GM12878 (cell line): ENCODE results near the gene TSGA10. TPM values are rescaled to one million over a fixed set of nuclear protein-coding genes. Genes with fewer than 3 reads are reported as not detected.

ENCODE experiments used
- ATAC-seq: fragments of 200-7000 bp; cut with Tn5 transposase; 3 replicates; pipeline ENCODE4 v1.9.1; 2020; ENCODE audit warnings: mild to moderate bottlenecking, moderate library complexity
- BruUV-seq: library from RNA; stranded (reverse); fragments of 400-500 nt; replicated peaks from 2 replicates; lab custom pipeline; 2021; lab: Mats Ljungman, UMichigan
- CTCF ChIA-PET: fragments of 300-600 bp; sonication (Branson Sonifier 250); formaldehyde crosslinking; extraction: SDS; loops from one replicate; lab custom pipeline; 2021; ENCODE audit warnings: inconsistent platforms; lab: Yijun Ruan, JAX
- POLR2A ChIA-PET: fragments of 350-600 bp; formaldehyde crosslinking; extraction: SDS; loops from one replicate; lab custom pipeline; 2021; ENCODE audit warnings: inconsistent platforms; lab: Charles Lee
- RAD21 ChIA-PET: fragments of 300-600 bp; sonication (Branson Sonifier 250); formaldehyde crosslinking; loops from one replicate; lab custom pipeline; 2023; ENCODE audit warnings: antibody characterized with exemption; ENCODE audit not compliant: unreplicated experiment; lab: Charles Lee
- SMC1A ChIA-PET: fragments of 300-600 bp; sonication (Branson Sonifier 250); formaldehyde crosslinking; loops from one replicate; lab custom pipeline; 2023; ENCODE audit not compliant: unreplicated experiment, uncharacterized antibody; lab: Charles Lee
- DNase-seq: peaks from one replicate; pipeline ENCODE4 v3.0.0-alpha.2; 2011; ENCODE audit warnings: low read depth, low spot score
- FAIRE-seq: peaks from 3 replicates; lab custom pipeline; 2011; peaks lifted over from hg19 to GRCh38; lab: Jason Lieb, UNC
- H2AFZ ChIP-seq: 2 replicates; pipeline ENCODE4 v1.6.0; 2011; ENCODE audit warnings: low read depth, low read length, control low read depth; ENCODE audit not compliant: control insufficient read depth
- H3K27ac ChIP-seq: 2 replicates; pipeline ENCODE4 v1.5.1; 2011; ENCODE audit warnings: control low read depth; ENCODE audit not compliant: control insufficient read depth, insufficient read depth
- H3K27me3 ChIP-seq, 2 experiments: replicated peaks in 1 of 2; 2 replicates each; pipeline versions ENCODE4 v1.6.0 to v1.6.1; 2011; ENCODE audit warnings: low read length in 1 of 2; ENCODE audit not compliant: control insufficient read depth in 2 of 2, insufficient read depth in 2 of 2
- H3K36me3 ChIP-seq, 2 experiments: 2 replicates each; pipeline ENCODE4 v1.5.1; 2011; ENCODE audit warnings: low read length in 1 of 2; ENCODE audit not compliant: control insufficient read depth in 2 of 2, insufficient read depth in 2 of 2
- H3K4me1 ChIP-seq: 2 replicates; pipeline ENCODE4 v1.6.1; 2011; ENCODE audit warnings: mild to moderate bottlenecking, low read length, moderate library complexity, mixed read lengths; ENCODE audit not compliant: control insufficient read depth, insufficient read depth
- H3K4me2 ChIP-seq: 2 replicates; pipeline ENCODE4 v1.6.0; 2011; ENCODE audit warnings: control low read depth; ENCODE audit not compliant: control insufficient read depth, insufficient read depth
- H3K4me3 ChIP-seq: fragments of 200-600 bp; sonication (generic); 2 replicates; pipeline ENCODE4 v1.5.1; 2016
- H3K79me2 ChIP-seq: 2 replicates; pipeline ENCODE4 v1.6.0; 2011; ENCODE audit warnings: low read length; ENCODE audit not compliant: control insufficient read depth, insufficient read depth
- H3K9ac ChIP-seq: 2 replicates; pipeline ENCODE4 v1.8.0; 2011; ENCODE audit warnings: low read length, control low read depth, mixed read lengths; ENCODE audit not compliant: control insufficient read depth, insufficient read depth
- H3K9me3 ChIP-seq: replicated peaks from 3 replicates; pipeline ENCODE4 v1.5.1; 2011; ENCODE audit warnings: mild to moderate bottlenecking, low read length; ENCODE audit not compliant: control insufficient read depth, insufficient read depth
- H4K20me1 ChIP-seq: 2 replicates; pipeline ENCODE4 v1.6.0; 2011; ENCODE audit not compliant: control insufficient read depth, insufficient read depth
- BHLHE40 ChIP-seq, 2 experiments: fragments of 450-650 bp in 1 of 2; IDR thresholded peaks; 2 replicates each; pipeline ENCODE4 v1.6.1; 2011 to 2017; ENCODE audit warnings: low read depth in 2 of 2, borderline replicate concordance in 1 of 2, improper control_type of control experiment in 1 of 2, low read length in 1 of 2, mild to moderate bottlenecking in 1 of 2
- HDAC6 ChIP-seq: fragments of 200-600 bp; sonication (generic); IDR thresholded peaks from one replicate; pipeline ENCODE4 v1.8.0; 2017; ENCODE audit warnings: antibody characterized with exemption; ENCODE audit not compliant: unreplicated experiment
- JUNB ChIP-seq: IDR thresholded peaks from 2 replicates; pipeline ENCODE4 v1.6.1; 2016; ENCODE audit warnings: antibody characterized with exemption, mild to moderate bottlenecking
- MXI1 ChIP-seq: fragments of 150-350 bp; IDR thresholded peaks from 2 replicates; pipeline ENCODE4 v1.6.1; 2011; ENCODE audit warnings: low read depth, mild to moderate bottlenecking, inconsistent platforms, low read length, improper control_type of control experiment
- NFYA ChIP-seq: IDR thresholded peaks from 2 replicates; pipeline ENCODE4 v1.6.1; 2011; ENCODE audit warnings: low read depth, mild to moderate bottlenecking, low read length, improper control_type of control experiment, borderline replicate concordance
- NRF1 ChIP-seq: conservative IDR thresholded peaks from 2 replicates; pipeline ENCODE4 v1.6.1; 2011; ENCODE audit warnings: mild to moderate bottlenecking, low read depth, low read length, improper control_type of control experiment
- POLR2A ChIP-seq: IDR thresholded peaks from 2 replicates; pipeline ENCODE4 v1.6.1; 2011; ENCODE audit warnings: low read depth, mild to moderate bottlenecking, low read length
- STAT1 ChIP-seq: fragments of 450-650 bp; conservative IDR thresholded peaks from 2 replicates; pipeline ENCODE4 v1.6.1; 2014; ENCODE audit warnings: antibody characterized with exemption, mild to moderate bottlenecking
- SUPT20H ChIP-seq: IDR thresholded peaks from 2 replicates; pipeline ENCODE4 v1.6.1; 2011; ENCODE audit warnings: low read depth, mild to moderate bottlenecking, low read length, moderate library complexity, borderline replicate concordance; ENCODE audit not compliant: control insufficient read depth
- TAF1 ChIP-seq: IDR thresholded peaks from 2 replicates; pipeline ENCODE4 v1.6.1; 2011; ENCODE audit warnings: mild to moderate bottlenecking, low read depth, low read length, borderline replicate concordance
- YBX1 ChIP-seq: fragments of 450-650 bp; IDR thresholded peaks from 2 replicates; pipeline ENCODE4 v1.6.1; 2016; ENCODE audit warnings: antibody characterized with exemption
- ZNF622 ChIP-seq: fragments of 450-650 bp; IDR thresholded peaks from 2 replicates; pipeline ENCODE4 v1.6.1; 2017; ENCODE audit warnings: mild to moderate bottlenecking, inconsistent platforms
- WGBS: methylation state at CpG from one replicate; pipeline ENCODE4 v1.1.6; 2016; ENCODE audit warnings: low lambda C conversion rate; ENCODE audit not compliant: insufficient replicate concordance, insufficient coverage; ENCODE audit errors: missing lambda C conversion rate; 5-methylcytosine and 5-hydroxymethylcytosine counted together
- in situ Hi-C: fragments of 300-500 bp; cut with MboI; formaldehyde crosslinking; loops from 9 replicates; pipeline ENCODE4 v1.14.3; 2018; ENCODE audit warnings: mixed read lengths
- intact Hi-C: fragments of 100-400 bp; cut with micrococcal nuclease; formaldehyde crosslinking; loops from one replicate; pipeline ENCODE4 v1.14.2; 2022; ENCODE audit not compliant: unreplicated experiment
- polyA plus RNA-seq, 11 experiments: library from polyadenylated mRNA; depleted of rRNA in 4 of 11; unstranded in 6 of 11; stranded (reverse) in 5 of 11; fragments of >200 nt; fragmentation: Nextera tagmentation in 4 of 11; fragmentation: Illumina TruSeq in 1 of 11; extraction: Ambion mirVana in 4 of 11; extraction: Trizol in 1 of 11; gene quantifications; 1 replicate in 1 of 11; 2 replicates in 10 of 11; pipeline versions ENCODE4 v1.2.1 to v1.2.3, GENCODE V29; 2011 to 2016; ENCODE audit warnings: inconsistent platforms in 2 of 11, missing spikeins in 2 of 11, low read depth in 1 of 11
- total RNA-seq, 4 experiments: library from RNA; depleted of rRNA in 3 of 4; stranded (reverse); fragments of >200 nt in 3 of 4; fragmentation: Illumina TruSeq in 1 of 4; extraction: Trizol in 1 of 4; gene quantifications; 2 replicates each; pipeline versions ENCODE4 v1.2.1 to v1.2.3, GENCODE V29; 2013 to 2021
- TF ChIP-seq, protein P1 (sequence below): IDR thresholded peaks from 2 replicates; pipeline ENCODE4 v1.6.1; 2012; ENCODE audit warnings: low read depth, low read length, improper control_type of control experiment
- TF ChIP-seq, protein P2 (sequence below): fragments of 450-650 bp; IDR thresholded peaks from 2 replicates; pipeline ENCODE4 v1.6.1; 2018; ENCODE audit warnings: mild to moderate bottlenecking, low read depth, moderate library complexity; ENCODE audit not compliant: partially characterized antibody
- TF ChIP-seq, protein P3 (sequence below): fragments of 450-650 bp; IDR thresholded peaks from 2 replicates; pipeline ENCODE4 v1.6.1; 2018; ENCODE audit warnings: borderline replicate concordance, mild to moderate bottlenecking; ENCODE audit not compliant: partially characterized antibody
- TF ChIP-seq, protein P4 (sequence below): fragments of 450-650 bp; conservative IDR thresholded peaks from 2 replicates; pipeline ENCODE4 v1.6.1; 2017; ENCODE audit warnings: mild to moderate bottlenecking, moderate library complexity

The TSGA10 gene
- total and polyA plus RNA-seq, 10 of the 15 experiments (the other 5 are each of a cell fraction or from before 2014, with no cell fraction given): 5.3 to 13.5 (median 8.6) TPM

DNA sequence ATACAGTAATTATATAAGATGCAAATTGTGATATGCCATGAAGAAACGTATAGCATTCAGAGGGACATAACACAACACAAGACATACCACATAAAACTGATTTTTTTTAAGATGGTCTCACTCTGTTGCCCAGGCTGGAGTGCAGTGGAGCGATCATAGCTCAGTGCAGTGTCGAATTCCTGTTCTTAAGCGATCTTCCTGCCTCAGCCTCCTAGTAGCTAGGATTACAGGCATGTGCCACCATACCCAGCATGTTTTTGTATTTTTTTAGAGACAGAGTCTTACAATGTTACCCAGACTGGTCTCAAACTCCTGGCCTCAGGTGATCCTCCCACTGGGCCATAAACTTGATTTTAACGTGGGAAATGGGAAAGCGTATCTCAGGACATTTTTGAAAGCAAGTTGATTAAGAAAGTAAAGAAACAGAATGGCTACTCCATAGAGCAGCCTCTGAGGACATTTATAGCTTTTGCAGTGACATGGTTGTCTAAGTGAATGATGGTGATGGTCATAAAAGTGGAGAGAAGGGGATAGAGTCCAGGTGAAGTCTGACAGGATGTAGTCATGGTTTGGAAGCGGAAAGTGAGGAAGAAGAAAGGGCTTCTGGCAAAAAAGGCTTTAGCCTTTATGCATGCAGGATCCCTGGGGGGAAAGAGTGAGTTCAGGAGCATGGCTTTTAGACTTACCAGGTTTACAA is 2.4 kb downstream of the TSGA10 start:
- ChIA-PET CTCF (interaction anchor here (0.6 to 1.5 kb wide), 2 partner anchors 11 to 688 kb away, joined by 3 to 9 read pairs; partner anchors contain the start of gene C2orf15), SMC1A (interaction anchor here (1.3 to 1.4 kb wide), 3 partner anchors 9 to 22 kb away, joined by 3 read pairs; no protein-coding TSS in a partner anchor), POLR2A (interaction anchor here (2.6 kb wide), 1 partner anchor 11 kb away, joined by 10 read pairs; the partner anchor contains the start of gene C2orf15), RAD21 (no interaction called here)
- Histone ChIP-seq H3K27ac (no peak overlapping the region), H3K79me2 (peaks cover 11% of the 10 kb centered on the region), H3K4me1 (no peaks in the 10 kb centered on the region), H3K27me3 (no peaks in the 10 kb centered on the region), H3K36me3 (no peaks in the 10 kb centered on the region), H3K9ac (no peak overlapping the region), H3K9me3 (no peaks in the 10 kb centered on the region), H3K4me2 (peak overlapping the region; percentile 30; the same call in 1 of the 2 replicates), H4K20me1 (no peaks in the 10 kb centered on the region), H2AFZ (no peak overlapping the region), H3K4me3 (no peak overlapping the region)
- FAIRE-seq (no peak), DNase-seq (no peak), ATAC-seq (no peak)
- 89% methylated on average over 7 of the region's 7 CpGs for WGBS
- TF ChIP-seq, protein P1, sequence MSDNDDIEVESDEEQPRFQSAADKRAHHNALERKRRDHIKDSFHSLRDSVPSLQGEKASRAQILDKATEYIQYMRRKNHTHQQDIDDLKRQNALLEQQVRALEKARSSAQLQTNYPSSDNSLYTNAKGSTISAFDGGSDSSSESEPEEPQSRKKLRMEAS: no peak
- no peak for TF ChIP-seq ZNF622
- TF ChIP-seq POLR2A: no peak
- TF ChIP-seq, protein P2, sequence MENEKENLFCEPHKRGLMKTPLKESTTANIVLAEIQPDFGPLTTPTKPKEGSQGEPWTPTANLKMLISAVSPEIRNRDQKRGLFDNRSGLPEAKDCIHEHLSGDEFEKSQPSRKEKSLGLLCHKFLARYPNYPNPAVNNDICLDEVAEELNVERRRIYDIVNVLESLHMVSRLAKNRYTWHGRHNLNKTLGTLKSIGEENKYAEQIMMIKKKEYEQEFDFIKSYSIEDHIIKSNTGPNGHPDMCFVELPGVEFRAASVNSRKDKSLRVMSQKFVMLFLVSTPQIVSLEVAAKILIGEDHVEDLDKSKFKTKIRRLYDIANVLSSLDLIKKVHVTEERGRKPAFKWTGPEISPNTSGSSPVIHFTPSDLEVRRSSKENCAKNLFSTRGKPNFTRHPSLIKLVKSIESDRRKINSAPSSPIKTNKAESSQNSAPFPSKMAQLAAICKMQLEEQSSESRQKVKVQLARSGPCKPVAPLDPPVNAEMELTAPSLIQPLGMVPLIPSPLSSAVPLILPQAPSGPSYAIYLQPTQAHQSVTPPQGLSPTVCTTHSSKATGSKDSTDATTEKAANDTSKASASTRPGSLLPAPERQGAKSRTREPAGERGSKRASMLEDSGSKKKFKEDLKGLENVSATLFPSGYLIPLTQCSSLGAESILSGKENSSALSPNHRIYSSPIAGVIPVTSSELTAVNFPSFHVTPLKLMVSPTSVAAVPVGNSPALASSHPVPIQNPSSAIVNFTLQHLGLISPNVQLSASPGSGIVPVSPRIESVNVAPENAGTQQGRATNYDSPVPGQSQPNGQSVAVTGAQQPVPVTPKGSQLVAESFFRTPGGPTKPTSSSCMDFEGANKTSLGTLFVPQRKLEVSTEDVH: no peak
- TF ChIP-seq JUNB: no peak
- TF ChIP-seq BHLHE40 (IDR thresholded peaks at IDR 0.05; ENCODE audit: borderline replicate concordance in 1 of 2, low read depth in 2 of 2, low read length in 1 of 2): no peak
- no peak for TF ChIP-seq SUPT20H
- TF ChIP-seq TAF1: no peak
- TF ChIP-seq STAT1: no peak
- TF ChIP-seq HDAC6: no peak
- TF ChIP-seq, protein P3, sequence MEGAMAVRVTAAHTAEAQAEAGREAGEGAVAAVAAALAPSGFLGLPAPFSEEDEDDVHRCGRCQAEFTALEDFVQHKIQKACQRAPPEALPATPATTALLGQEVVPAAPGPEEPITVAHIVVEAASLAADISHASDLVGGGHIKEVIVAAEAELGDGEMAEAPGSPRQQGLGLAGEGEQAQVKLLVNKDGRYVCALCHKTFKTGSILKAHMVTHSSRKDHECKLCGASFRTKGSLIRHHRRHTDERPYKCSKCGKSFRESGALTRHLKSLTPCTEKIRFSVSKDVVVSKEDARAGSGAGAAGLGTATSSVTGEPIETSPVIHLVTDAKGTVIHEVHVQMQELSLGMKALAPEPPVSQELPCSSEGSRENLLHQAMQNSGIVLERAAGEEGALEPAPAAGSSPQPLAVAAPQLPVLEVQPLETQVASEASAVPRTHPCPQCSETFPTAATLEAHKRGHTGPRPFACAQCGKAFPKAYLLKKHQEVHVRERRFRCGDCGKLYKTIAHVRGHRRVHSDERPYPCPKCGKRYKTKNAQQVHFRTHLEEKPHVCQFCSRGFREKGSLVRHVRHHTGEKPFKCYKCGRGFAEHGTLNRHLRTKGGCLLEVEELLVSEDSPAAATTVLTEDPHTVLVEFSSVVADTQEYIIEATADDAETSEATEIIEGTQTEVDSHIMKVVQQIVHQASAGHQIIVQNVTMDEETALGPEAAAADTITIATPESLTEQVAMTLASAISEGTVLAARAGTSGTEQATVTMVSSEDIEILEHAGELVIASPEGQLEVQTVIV: no peak
- TF ChIP-seq YBX1: no peak
- no peak for TF ChIP-seq NFYA
- no peak for TF ChIP-seq NRF1
- TF ChIP-seq, protein P4, sequence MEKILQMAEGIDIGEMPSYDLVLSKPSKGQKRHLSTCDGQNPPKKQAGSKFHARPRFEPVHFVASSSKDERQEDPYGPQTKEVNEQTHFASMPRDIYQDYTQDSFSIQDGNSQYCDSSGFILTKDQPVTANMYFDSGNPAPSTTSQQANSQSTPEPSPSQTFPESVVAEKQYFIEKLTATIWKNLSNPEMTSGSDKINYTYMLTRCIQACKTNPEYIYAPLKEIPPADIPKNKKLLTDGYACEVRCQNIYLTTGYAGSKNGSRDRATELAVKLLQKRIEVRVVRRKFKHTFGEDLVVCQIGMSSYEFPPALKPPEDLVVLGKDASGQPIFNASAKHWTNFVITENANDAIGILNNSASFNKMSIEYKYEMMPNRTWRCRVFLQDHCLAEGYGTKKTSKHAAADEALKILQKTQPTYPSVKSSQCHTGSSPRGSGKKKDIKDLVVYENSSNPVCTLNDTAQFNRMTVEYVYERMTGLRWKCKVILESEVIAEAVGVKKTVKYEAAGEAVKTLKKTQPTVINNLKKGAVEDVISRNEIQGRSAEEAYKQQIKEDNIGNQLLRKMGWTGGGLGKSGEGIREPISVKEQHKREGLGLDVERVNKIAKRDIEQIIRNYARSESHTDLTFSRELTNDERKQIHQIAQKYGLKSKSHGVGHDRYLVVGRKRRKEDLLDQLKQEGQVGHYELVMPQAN: no peak
- no peak for TF ChIP-seq MXI1
- intact Hi-C loops: loop anchor here (10.0 kb wide), 1 partner anchor 508 kb away; no protein-coding TSS in a partner anchor
- no TSS peak for BruUV-seq
- in situ Hi-C loops: no loop called here
